ENCODE data around the gene VSTM5.

The VSTM5 gene

DNA sequence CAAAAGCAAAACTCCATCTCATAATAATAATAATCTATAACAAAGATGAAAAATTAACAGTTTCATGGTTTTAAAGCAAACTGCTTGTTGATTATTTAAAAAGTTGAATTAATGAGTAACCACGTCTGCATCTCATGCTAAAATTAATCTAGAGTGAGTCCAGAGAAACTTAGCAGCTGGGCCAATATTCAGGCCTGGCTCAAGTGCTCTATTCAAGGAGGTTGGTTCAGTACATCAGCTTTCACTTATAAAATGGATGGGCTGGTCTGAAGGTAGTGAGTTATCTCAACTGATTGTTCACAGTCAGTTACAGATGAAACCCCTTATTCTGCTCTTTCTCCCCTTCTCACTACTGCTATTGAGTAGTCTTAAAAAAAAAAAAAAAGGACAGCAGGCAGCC is 23.1 kb downstream of the VSTM5 start:
- TF ChIP-seq FOXP2 (optimal IDR thresholded peaks at IDR 0.05; ENCODE audit: borderline replicate concordance, extremely low read depth, extremely low read length, insufficient read depth) (no peak), POLR2AphosphoS5 (IDR thresholded peaks at IDR 0.05; ENCODE audit: low read depth, low read length) (no peak), SIN3A (IDR thresholded peaks at IDR 0.05; ENCODE audit: borderline replicate concordance, insufficient read depth, low read length) (no peak), TAF1 (IDR thresholded peaks at IDR 0.05; ENCODE audit: borderline replicate concordance, insufficient read depth, low read length) (no peak)
- TF ChIP-seq, protein P1, sequence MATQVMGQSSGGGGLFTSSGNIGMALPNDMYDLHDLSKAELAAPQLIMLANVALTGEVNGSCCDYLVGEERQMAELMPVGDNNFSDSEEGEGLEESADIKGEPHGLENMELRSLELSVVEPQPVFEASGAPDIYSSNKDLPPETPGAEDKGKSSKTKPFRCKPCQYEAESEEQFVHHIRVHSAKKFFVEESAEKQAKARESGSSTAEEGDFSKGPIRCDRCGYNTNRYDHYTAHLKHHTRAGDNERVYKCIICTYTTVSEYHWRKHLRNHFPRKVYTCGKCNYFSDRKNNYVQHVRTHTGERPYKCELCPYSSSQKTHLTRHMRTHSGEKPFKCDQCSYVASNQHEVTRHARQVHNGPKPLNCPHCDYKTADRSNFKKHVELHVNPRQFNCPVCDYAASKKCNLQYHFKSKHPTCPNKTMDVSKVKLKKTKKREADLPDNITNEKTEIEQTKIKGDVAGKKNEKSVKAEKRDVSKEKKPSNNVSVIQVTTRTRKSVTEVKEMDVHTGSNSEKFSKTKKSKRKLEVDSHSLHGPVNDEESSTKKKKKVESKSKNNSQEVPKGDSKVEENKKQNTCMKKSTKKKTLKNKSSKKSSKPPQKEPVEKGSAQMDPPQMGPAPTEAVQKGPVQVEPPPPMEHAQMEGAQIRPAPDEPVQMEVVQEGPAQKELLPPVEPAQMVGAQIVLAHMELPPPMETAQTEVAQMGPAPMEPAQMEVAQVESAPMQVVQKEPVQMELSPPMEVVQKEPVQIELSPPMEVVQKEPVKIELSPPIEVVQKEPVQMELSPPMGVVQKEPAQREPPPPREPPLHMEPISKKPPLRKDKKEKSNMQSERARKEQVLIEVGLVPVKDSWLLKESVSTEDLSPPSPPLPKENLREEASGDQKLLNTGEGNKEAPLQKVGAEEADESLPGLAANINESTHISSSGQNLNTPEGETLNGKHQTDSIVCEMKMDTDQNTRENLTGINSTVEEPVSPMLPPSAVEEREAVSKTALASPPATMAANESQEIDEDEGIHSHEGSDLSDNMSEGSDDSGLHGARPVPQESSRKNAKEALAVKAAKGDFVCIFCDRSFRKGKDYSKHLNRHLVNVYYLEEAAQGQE (IDR thresholded peaks at IDR 0.05; ENCODE audit: insufficient read depth in 1 of 2, low read depth in 2 of 2, low read length in 2 of 2): no peak

DNA sequence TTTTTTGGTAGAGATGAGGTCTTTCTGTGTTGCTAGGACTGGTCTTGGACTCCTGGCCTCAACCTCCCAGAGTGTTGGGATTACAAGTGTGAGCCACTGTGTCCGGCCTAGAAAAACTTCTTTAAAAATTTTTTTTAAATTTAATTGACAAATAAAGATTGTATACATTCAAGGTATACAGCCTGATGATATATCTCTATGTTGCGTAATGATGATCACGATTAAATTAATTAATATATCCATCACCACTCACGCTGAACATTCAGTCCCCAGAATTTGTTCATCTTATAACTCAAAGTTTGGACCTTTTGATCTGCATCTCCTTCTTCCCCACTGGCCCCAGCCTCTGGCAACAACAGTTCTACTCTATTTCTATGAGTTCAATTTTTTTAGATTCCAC is 27.2 kb downstream of the VSTM5 start:
- TF ChIP-seq POLR2AphosphoS5 (IDR thresholded peaks at IDR 0.05; ENCODE audit: low read depth, low read length) (no peak), FOXP2 (optimal IDR thresholded peaks at IDR 0.05; ENCODE audit: borderline replicate concordance, extremely low read depth, extremely low read length, insufficient read depth) (no peak), SIN3A (IDR thresholded peaks at IDR 0.05; ENCODE audit: borderline replicate concordance, insufficient read depth, low read length) (no peak), TAF1 (IDR thresholded peaks at IDR 0.05; ENCODE audit: borderline replicate concordance, insufficient read depth, low read length) (no peak)
- TF ChIP-seq, protein P1 (IDR thresholded peaks at IDR 0.05; ENCODE audit: insufficient read depth in 1 of 2, low read depth in 2 of 2, low read length in 2 of 2): no peak

GRCh38 chr11:93822359-93822758 is 28.1 kb downstream of the VSTM5 start:
- TF ChIP-seq FOXP2 (optimal IDR thresholded peaks at IDR 0.05; ENCODE audit: borderline replicate concordance, extremely low read depth, extremely low read length, insufficient read depth) (no peak), TAF1 (IDR thresholded peaks at IDR 0.05; ENCODE audit: borderline replicate concordance, insufficient read depth, low read length) (no peak), SIN3A (IDR thresholded peaks at IDR 0.05; ENCODE audit: borderline replicate concordance, insufficient read depth, low read length) (no peak), POLR2AphosphoS5 (IDR thresholded peaks at IDR 0.05; ENCODE audit: low read depth, low read length) (no peak)
- TF ChIP-seq, protein P1 (IDR thresholded peaks at IDR 0.05; ENCODE audit: insufficient read depth in 1 of 2, low read depth in 2 of 2, low read length in 2 of 2): no peak

- TF ChIP-seq, protein P1 (IDR thresholded peaks at IDR 0.05; ENCODE audit: insufficient read depth in 1 of 2, low read depth in 2 of 2, low read length in 2 of 2): no peak
- TF ChIP-seq TAF1 (IDR thresholded peaks at IDR 0.05; ENCODE audit: borderline replicate concordance, insufficient read depth, low read length): no peak
- TF ChIP-seq POLR2AphosphoS5 (IDR thresholded peaks at IDR 0.05; ENCODE audit: low read depth, low read length): no peak
- TF ChIP-seq FOXP2 (optimal IDR thresholded peaks at IDR 0.05; ENCODE audit: borderline replicate concordance, extremely low read depth, extremely low read length, insufficient read depth): no peak
- no peak for TF ChIP-seq SIN3A (IDR thresholded peaks at IDR 0.05; ENCODE audit: borderline replicate concordance, insufficient read depth, low read length)
Measured at GRCh38 chr11:93821617-93822016, 28.8 kb downstream of the VSTM5 start.

DNA sequence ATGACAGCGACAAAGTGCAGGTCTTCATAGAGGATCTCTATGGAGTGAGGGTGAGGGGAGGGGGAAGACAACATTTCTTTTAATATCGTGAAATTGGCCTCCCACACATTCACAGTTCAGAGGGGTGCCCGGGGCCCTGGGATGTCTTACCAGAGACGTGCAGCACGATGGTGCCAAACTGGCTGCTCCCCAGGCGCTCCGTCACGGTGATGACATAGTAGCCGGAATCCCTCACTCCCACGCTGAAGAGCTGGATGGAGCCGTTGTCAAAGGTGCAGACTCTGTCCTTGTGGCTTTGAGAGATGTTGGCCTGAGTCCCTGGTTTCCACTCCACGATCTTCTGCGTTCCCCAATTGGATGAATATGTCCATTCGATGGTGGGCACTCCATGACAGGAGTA is 29.6 kb downstream of the VSTM5 start:
- TF ChIP-seq FOXP2 (optimal IDR thresholded peaks at IDR 0.05; ENCODE audit: borderline replicate concordance, extremely low read depth, extremely low read length, insufficient read depth) (no peak), SIN3A (IDR thresholded peaks at IDR 0.05; ENCODE audit: borderline replicate concordance, insufficient read depth, low read length) (no peak), POLR2AphosphoS5 (IDR thresholded peaks at IDR 0.05; ENCODE audit: low read depth, low read length) (no peak), TAF1 (IDR thresholded peaks at IDR 0.05; ENCODE audit: borderline replicate concordance, insufficient read depth, low read length) (no peak)
- TF ChIP-seq, protein P1 (IDR thresholded peaks at IDR 0.05; ENCODE audit: insufficient read depth in 1 of 2, low read depth in 2 of 2, low read length in 2 of 2): no peak
